GM12878 (cell line): ENCODE data around the gene ZNFX1.

Experiments used
- EP300 ChIP-seq, 2 experiments: fragments of 150-350 bp in 1 of 2; IDR thresholded peaks; 2 replicates each; pipeline ENCODE4 v1.6.1; 2011 to 2012; ENCODE audit warnings: low read depth in 2 of 2, low read length in 2 of 2, borderline replicate concordance in 1 of 2, improper control_type of control experiment in 1 of 2, inconsistent platforms in 1 of 2; ENCODE audit not compliant: control insufficient read depth in 1 of 2
- EZH2 ChIP-seq: IDR thresholded peaks from 2 replicates; pipeline ENCODE4 v1.6.1; 2012; ENCODE audit warnings: low read depth, mild to moderate bottlenecking, control low read depth, inconsistent platforms, low read length, borderline replicate concordance; ENCODE audit not compliant: control insufficient read depth
- MEF2A ChIP-seq: IDR thresholded peaks from 2 replicates; pipeline ENCODE4 v1.6.1; 2011; ENCODE audit warnings: low read depth, mild to moderate bottlenecking, low read length, moderate library complexity; ENCODE audit not compliant: insufficient read depth
- POLR2A ChIP-seq: IDR thresholded peaks from 2 replicates; pipeline ENCODE4 v1.6.1; 2011; ENCODE audit warnings: low read depth, mild to moderate bottlenecking, low read length
- SIN3A ChIP-seq: IDR thresholded peaks from 2 replicates; pipeline ENCODE4 v1.6.1; 2012; ENCODE audit warnings: low read depth, low read length, improper control_type of control experiment
- SMC3 ChIP-seq: IDR thresholded peaks from 2 replicates; pipeline ENCODE4 v1.6.1; 2011; ENCODE audit warnings: low read length, improper control_type of control experiment, borderline replicate concordance
- SUZ12 ChIP-seq: fragments of 200-600 bp; sonication (generic); IDR thresholded peaks from one replicate; pipeline ENCODE4 v1.6.1; 2018; ENCODE audit warnings: antibody characterized with exemption, mild to moderate bottlenecking; ENCODE audit not compliant: unreplicated experiment
- YY1 ChIP-seq: IDR thresholded peaks from 2 replicates; pipeline ENCODE4 v1.6.1; 2011; ENCODE audit warnings: low read depth, mild to moderate bottlenecking, low read length
- TF ChIP-seq, protein P1 (sequence below), 3 experiments: IDR thresholded peaks in 2 of 3; conservative IDR thresholded peaks in 1 of 3; 2 replicates each; pipeline ENCODE4 v1.5.1; 2011; ENCODE audit warnings: low read depth in 3 of 3, low read length in 3 of 3, mild to moderate bottlenecking in 3 of 3, control low read depth in 2 of 3, moderate library complexity in 2 of 3, inconsistent platforms in 1 of 3, mixed read lengths in 1 of 3; ENCODE audit not compliant: control insufficient read depth in 2 of 3, insufficient read depth in 1 of 3; ENCODE audit errors: extremely low read depth in 1 of 3
- TF ChIP-seq, protein P2 (sequence below): IDR thresholded peaks from 2 replicates; pipeline ENCODE4 v1.6.1; 2012; ENCODE audit warnings: low read depth, low read length, improper control_type of control experiment
- TF ChIP-seq, protein P3 (sequence below): fragments of 150-350 bp; IDR thresholded peaks from 2 replicates; pipeline ENCODE4 v1.6.1; 2016; ENCODE audit warnings: low read depth, low read length
- TF ChIP-seq, protein P4 (sequence below): fragments of 450-650 bp; IDR thresholded peaks from 2 replicates; pipeline ENCODE4 v1.6.1; 2018; ENCODE audit warnings: borderline replicate concordance, mild to moderate bottlenecking; ENCODE audit not compliant: partially characterized antibody
- TF ChIP-seq, protein P5 (sequence below): fragments of 450-650 bp; IDR thresholded peaks from 2 replicates; pipeline ENCODE4 v1.6.1; 2016; ENCODE audit warnings: mild to moderate bottlenecking, moderate library complexity, borderline replicate concordance
- TF ChIP-seq, protein P6 (sequence below): fragments of 450-650 bp; IDR thresholded peaks from 2 replicates; pipeline ENCODE4 v1.6.1; 2017; ENCODE audit warnings: mild to moderate bottlenecking, moderate library complexity

DNA sequence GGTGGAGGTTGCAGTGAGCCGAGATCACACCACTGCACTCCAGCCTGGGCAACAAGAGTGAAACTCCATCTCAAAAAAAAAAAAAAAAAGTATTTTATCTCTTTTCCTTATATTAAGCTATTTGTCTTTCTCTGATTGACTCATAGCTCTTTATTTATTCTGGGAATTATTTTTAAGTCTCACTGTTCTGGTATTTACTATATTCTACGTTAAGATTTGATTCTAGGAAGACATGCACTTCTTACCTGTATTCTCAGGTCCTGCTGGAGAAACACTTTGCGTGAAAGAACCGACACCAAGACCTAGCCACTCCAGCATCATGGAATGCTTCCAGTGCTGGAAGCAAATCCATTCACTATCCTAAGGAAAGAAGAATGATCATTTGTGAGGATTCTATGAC, 17.6 kb downstream of the ZNFX1 start:
- TF ChIP-seq, protein P1, sequence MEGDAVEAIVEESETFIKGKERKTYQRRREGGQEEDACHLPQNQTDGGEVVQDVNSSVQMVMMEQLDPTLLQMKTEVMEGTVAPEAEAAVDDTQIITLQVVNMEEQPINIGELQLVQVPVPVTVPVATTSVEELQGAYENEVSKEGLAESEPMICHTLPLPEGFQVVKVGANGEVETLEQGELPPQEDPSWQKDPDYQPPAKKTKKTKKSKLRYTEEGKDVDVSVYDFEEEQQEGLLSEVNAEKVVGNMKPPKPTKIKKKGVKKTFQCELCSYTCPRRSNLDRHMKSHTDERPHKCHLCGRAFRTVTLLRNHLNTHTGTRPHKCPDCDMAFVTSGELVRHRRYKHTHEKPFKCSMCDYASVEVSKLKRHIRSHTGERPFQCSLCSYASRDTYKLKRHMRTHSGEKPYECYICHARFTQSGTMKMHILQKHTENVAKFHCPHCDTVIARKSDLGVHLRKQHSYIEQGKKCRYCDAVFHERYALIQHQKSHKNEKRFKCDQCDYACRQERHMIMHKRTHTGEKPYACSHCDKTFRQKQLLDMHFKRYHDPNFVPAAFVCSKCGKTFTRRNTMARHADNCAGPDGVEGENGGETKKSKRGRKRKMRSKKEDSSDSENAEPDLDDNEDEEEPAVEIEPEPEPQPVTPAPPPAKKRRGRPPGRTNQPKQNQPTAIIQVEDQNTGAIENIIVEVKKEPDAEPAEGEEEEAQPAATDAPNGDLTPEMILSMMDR (IDR thresholded peaks at IDR 0.05 in 2 of 3, conservative IDR thresholded peaks at IDR 0.05 in 1 of 3; ENCODE audit: control insufficient read depth in 2 of 3, extremely low read depth in 1 of 3, insufficient read depth in 1 of 3, low read depth in 3 of 3, low read length in 3 of 3): no peak
- TF ChIP-seq EZH2: no peak
- TF ChIP-seq, protein P2, sequence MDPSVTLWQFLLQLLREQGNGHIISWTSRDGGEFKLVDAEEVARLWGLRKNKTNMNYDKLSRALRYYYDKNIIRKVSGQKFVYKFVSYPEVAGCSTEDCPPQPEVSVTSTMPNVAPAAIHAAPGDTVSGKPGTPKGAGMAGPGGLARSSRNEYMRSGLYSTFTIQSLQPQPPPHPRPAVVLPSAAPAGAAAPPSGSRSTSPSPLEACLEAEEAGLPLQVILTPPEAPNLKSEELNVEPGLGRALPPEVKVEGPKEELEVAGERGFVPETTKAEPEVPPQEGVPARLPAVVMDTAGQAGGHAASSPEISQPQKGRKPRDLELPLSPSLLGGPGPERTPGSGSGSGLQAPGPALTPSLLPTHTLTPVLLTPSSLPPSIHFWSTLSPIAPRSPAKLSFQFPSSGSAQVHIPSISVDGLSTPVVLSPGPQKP: no peak
- TF ChIP-seq SUZ12: no peak
- TF ChIP-seq POLR2A: no peak
- TF ChIP-seq MEF2A: no peak
- TF ChIP-seq YY1: no peak
- TF ChIP-seq, protein P3, sequence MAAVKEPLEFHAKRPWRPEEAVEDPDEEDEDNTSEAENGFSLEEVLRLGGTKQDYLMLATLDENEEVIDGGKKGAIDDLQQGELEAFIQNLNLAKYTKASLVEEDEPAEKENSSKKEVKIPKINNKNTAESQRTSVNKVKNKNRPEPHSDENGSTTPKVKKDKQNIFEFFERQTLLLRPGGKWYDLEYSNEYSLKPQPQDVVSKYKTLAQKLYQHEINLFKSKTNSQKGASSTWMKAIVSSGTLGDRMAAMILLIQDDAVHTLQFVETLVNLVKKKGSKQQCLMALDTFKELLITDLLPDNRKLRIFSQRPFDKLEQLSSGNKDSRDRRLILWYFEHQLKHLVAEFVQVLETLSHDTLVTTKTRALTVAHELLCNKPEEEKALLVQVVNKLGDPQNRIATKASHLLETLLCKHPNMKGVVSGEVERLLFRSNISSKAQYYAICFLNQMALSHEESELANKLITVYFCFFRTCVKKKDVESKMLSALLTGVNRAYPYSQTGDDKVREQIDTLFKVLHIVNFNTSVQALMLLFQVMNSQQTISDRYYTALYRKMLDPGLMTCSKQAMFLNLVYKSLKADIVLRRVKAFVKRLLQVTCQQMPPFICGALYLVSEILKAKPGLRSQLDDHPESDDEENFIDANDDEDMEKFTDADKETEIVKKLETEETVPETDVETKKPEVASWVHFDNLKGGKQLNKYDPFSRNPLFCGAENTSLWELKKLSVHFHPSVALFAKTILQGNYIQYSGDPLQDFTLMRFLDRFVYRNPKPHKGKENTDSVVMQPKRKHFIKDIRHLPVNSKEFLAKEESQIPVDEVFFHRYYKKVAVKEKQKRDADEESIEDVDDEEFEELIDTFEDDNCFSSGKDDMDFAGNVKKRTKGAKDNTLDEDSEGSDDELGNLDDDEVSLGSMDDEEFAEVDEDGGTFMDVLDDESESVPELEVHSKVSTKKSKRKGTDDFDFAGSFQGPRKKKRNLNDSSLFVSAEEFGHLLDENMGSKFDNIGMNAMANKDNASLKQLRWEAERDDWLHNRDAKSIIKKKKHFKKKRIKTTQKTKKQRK: no peak
- no peak for TF ChIP-seq SMC3
- TF ChIP-seq EP300 (IDR thresholded peaks at IDR 0.05; ENCODE audit: borderline replicate concordance in 1 of 2, control insufficient read depth in 1 of 2, low read depth in 2 of 2, low read length in 2 of 2): no peak
- TF ChIP-seq, protein P4, sequence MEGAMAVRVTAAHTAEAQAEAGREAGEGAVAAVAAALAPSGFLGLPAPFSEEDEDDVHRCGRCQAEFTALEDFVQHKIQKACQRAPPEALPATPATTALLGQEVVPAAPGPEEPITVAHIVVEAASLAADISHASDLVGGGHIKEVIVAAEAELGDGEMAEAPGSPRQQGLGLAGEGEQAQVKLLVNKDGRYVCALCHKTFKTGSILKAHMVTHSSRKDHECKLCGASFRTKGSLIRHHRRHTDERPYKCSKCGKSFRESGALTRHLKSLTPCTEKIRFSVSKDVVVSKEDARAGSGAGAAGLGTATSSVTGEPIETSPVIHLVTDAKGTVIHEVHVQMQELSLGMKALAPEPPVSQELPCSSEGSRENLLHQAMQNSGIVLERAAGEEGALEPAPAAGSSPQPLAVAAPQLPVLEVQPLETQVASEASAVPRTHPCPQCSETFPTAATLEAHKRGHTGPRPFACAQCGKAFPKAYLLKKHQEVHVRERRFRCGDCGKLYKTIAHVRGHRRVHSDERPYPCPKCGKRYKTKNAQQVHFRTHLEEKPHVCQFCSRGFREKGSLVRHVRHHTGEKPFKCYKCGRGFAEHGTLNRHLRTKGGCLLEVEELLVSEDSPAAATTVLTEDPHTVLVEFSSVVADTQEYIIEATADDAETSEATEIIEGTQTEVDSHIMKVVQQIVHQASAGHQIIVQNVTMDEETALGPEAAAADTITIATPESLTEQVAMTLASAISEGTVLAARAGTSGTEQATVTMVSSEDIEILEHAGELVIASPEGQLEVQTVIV: no peak
- TF ChIP-seq, protein P5, sequence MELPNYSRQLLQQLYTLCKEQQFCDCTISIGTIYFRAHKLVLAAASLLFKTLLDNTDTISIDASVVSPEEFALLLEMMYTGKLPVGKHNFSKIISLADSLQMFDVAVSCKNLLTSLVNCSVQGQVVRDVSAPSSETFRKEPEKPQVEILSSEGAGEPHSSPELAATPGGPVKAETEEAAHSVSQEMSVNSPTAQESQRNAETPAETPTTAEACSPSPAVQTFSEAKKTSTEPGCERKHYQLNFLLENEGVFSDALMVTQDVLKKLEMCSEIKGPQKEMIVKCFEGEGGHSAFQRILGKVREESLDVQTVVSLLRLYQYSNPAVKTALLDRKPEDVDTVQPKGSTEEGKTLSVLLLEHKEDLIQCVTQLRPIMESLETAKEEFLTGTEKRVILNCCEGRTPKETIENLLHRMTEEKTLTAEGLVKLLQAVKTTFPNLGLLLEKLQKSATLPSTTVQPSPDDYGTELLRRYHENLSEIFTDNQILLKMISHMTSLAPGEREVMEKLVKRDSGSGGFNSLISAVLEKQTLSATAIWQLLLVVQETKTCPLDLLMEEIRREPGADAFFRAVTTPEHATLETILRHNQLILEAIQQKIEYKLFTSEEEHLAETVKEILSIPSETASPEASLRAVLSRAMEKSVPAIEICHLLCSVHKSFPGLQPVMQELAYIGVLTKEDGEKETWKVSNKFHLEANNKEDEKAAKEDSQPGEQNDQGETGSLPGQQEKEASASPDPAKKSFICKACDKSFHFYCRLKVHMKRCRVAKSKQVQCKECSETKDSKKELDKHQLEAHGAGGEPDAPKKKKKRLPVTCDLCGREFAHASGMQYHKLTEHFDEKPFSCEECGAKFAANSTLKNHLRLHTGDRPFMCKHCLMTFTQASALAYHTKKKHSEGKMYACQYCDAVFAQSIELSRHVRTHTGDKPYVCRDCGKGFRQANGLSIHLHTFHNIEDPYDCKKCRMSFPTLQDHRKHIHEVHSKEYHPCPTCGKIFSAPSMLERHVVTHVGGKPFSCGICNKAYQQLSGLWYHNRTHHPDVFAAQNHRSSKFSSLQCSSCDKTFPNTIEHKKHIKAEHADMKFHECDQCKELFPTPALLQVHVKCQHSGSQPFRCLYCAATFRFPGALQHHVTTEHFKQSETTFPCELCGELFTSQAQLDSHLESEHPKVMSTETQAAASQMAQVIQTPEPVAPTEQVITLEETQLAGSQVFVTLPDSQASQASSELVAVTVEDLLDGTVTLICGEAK: no peak
- TF ChIP-seq, protein P6, sequence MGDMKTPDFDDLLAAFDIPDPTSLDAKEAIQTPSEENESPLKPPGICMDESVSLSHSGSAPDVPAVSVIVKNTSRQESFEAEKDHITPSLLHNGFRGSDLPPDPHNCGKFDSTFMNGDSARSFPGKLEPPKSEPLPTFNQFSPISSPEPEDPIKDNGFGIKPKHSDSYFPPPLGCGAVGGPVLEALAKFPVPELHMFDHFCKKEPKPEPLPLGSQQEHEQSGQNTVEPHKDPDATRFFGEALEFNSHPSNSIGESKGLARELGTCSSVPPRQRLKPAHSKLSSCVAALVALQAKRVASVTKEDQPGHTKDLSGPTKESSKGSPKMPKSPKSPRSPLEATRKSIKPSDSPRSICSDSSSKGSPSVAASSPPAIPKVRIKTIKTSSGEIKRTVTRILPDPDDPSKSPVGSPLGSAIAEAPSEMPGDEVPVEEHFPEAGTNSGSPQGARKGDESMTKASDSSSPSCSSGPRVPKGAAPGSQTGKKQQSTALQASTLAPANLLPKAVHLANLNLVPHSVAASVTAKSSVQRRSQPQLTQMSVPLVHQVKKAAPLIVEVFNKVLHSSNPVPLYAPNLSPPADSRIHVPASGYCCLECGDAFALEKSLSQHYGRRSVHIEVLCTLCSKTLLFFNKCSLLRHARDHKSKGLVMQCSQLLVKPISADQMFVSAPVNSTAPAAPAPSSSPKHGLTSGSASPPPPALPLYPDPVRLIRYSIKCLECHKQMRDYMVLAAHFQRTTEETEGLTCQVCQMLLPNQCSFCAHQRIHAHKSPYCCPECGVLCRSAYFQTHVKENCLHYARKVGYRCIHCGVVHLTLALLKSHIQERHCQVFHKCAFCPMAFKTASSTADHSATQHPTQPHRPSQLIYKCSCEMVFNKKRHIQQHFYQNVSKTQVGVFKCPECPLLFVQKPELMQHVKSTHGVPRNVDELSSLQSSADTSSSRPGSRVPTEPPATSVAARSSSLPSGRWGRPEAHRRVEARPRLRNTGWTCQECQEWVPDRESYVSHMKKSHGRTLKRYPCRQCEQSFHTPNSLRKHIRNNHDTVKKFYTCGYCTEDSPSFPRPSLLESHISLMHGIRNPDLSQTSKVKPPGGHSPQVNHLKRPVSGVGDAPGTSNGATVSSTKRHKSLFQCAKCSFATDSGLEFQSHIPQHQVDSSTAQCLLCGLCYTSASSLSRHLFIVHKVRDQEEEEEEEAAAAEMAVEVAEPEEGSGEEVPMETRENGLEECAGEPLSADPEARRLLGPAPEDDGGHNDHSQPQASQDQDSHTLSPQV: no peak
- TF ChIP-seq SIN3A: no peak
